Activated CD4-positive, alpha-beta T cell treated with anti-CD3 and anti-CD28 coated beads, Interleukin-2, amount 10 ng/mL, durations not matched to agents 24 days and 14 days (primary cell): Measurements from ENCODE around the gene MSRB1. TPM values are rescaled to one million over a fixed set of nuclear protein-coding genes. Genes with fewer than 3 reads are reported as not detected.
A peak's percentile ranks its signal among the peaks of the same experiment; 100 is the strongest.
"Not testable (repeated sequence)": the region's sequence is repeated elsewhere in the genome, so short reads cannot be mapped to it uniquely, and the experiment has no call there.

Experiments used
- DNase-seq: peaks from one replicate; pipeline ENCODE4 v3.0.0; 2022
- H3K27ac Mint-ChIP-seq: one replicate; pipeline ENCODE4 v1.8.0; 2022; ENCODE audit warnings: mild to moderate bottlenecking, mixed read lengths
- H3K27me3 Mint-ChIP-seq: one replicate; pipeline ENCODE4 v1.8.0; 2022; ENCODE audit warnings: mixed read lengths
- H3K36me3 Mint-ChIP-seq: one replicate; pipeline ENCODE4 v1.8.0; 2022; ENCODE audit warnings: low read depth, mild to moderate bottlenecking, mixed read lengths
- H3K4me1 Mint-ChIP-seq: one replicate; pipeline ENCODE4 v1.8.0; 2021; ENCODE audit warnings: mixed read lengths
- H3K4me3 Mint-ChIP-seq: one replicate; pipeline ENCODE4 v1.8.0; 2022; ENCODE audit warnings: mild to moderate bottlenecking, moderate library complexity, mixed read lengths
- H3K9me3 Mint-ChIP-seq: one replicate; pipeline ENCODE4 v1.8.0; 2021; ENCODE audit warnings: mixed read lengths
- intact Hi-C: fragments of 100-400 bp; cut with micrococcal nuclease; formaldehyde crosslinking; loops from one replicate; pipeline ENCODE4 v1.15.1; 2023
- total RNA-seq: library from RNA; stranded (reverse); gene quantifications from 2 replicates; pipeline ENCODE4 v1.2.3, GENCODE V29; 2022

Gene MSRB1
- total RNA-seq, 1 donor from 2014 or later = 22.8 TPM

DNA sequence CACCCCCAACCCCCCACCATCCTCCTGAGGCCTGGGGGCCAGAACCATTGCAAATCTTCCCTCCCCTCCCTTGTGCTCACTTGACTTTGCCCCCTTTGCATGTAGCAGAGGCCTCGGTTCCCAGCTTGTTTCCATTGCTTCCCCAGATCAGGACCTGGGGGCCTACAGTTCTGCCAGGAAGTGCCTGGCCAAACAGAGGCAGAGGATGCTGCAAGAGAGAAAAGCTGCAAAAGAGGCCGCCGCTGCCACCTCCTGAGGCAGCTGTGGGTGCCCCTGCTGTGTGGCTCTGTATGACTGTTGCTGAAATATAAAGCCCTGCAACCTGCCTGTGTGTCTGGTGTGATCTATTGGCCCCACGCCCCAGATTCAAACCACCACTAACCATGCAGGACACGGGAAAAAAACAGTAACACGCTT is 18.7 kb upstream of the MSRB1 start:
- peak overlapping the region; percentile 63 for H3K27ac Mint-ChIP-seq
- H3K4me3 Mint-ChIP-seq = peak overlapping the region; percentile 68
- H3K36me3 Mint-ChIP-seq = peaks cover 55% of the 10 kb centered on the region
- H3K27me3 Mint-ChIP-seq = no peaks in the 10 kb centered on the region
- peaks cover 35% of the 10 kb centered on the region for H3K4me1 Mint-ChIP-seq
- intact Hi-C loops = no loop called here
- no peak for DNase-seq
- no peaks in the 10 kb centered on the region for H3K9me3 Mint-ChIP-seq

DNA sequence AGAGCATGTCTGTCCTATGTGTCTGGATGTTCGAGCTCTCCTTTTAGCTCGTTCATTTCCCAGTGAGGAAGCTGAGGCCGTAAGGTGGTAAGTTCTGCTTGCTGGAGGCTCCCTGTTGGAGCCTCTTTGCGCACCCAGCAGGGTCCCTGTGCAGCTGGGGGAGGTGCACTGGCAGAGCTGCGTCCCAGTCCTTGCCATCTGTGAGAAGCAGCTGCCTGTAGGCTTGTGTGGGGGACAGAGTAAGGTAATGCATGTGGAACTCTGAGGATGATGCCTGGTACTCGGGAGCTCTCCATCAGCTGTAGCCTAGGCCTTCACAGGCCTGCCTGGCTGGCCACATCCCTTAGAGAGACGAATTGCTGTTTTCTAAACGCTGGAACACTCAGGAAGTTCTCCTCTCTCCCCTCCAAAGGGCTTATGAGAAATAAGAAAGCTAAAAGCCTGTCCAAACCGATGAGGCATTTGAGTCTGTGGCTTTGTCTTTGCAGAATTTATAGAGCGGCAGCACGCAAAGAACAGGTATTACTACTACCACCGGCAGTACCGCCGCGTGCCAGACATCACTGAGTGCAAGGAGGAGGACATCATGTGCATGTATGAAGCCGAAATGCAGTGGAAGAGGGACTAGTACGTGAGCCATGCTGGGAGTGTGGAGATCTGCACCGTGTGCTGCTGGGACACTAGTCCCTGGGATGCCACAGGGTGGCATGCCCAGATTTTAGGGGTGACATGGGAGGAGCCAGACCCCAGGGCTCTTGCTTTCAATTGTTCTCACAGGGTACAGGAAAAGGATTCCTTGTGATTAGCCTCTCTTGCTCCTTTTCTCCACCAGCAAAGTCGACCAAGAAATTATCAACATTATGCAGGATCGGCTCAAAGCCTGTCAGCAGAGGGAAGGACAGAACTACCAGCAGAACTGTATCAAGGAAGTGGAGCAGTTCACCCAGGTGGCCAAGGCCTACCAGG is 17.9 kb upstream of the MSRB1 start:
- Mint-ChIP-seq H3K4me3 (peak overlapping the region; percentile 99), H3K9me3 (no peaks in the 10 kb centered on the region), H3K27me3 (no peaks in the 10 kb centered on the region), H3K36me3 (peaks cover 55% of the 10 kb centered on the region), H3K4me1 (peaks cover 35% of the 10 kb centered on the region), H3K27ac (peak overlapping the region; percentile 96)
- peak; percentile 73 for DNase-seq
- intact Hi-C loops = no loop called here

DNA sequence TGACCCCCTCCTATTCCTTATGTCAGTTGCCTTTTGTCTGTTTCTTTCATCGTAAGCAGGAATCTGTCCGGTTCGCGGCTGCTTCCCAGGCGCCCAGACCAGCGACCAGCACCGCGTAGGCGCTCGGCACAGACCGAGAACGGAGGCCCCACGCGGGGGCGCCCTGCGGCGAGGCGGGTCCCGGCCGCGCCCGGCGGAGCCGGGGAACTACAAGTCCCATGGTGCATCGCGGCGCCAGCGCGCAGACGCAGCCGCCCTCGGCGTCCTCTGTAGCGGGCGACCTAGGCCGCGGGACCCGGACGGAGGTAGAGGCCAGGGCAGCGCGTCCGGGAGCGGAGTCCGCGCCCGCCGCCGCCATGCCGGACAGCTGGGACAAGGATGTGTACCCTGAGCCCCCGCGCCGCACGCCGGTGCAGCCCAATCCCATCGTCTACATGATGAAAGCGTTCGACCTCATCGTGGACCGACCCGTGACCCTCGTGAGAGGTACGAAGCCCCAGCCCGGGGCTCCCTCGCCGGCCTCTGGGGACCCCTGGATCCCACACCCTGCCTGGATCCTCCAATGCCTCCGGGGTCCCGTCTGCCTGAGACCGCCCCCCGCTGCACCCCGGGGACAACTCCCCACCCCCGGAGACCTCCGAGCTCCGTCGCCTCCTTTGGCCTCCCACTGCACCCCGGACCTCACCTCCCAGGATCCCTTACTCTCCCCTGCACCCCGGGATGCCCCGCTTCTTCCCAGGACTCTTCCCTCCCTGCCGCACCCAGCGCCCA is 16.5 kb upstream of the MSRB1 start, which contains the start of gene NDUFB10:
TSS of gene NDUFB10 (plus strand) at position 270 of the 771 bp plus-strand sequence. CDS start at position 357, 87 bp downstream.
- H3K9me3 Mint-ChIP-seq = no peaks in the 10 kb centered on the region
- peaks cover 30% of the 10 kb centered on the region for H3K4me1 Mint-ChIP-seq
- H3K4me3 Mint-ChIP-seq = peak within 1 kb of the TSS; percentile 99
- DNase-seq = peak; percentile 99
- H3K27me3 Mint-ChIP-seq = no peaks in the 10 kb centered on the region
- peak within 1 kb of the TSS; percentile 96 for H3K27ac Mint-ChIP-seq
- peaks cover 45% of the 10 kb centered on the region for H3K36me3 Mint-ChIP-seq
- intact Hi-C loops = loop anchor here (1.0 kb wide), 1 partner anchor 16 kb away; the partner anchor contains the start of gene MSRB1

DNA sequence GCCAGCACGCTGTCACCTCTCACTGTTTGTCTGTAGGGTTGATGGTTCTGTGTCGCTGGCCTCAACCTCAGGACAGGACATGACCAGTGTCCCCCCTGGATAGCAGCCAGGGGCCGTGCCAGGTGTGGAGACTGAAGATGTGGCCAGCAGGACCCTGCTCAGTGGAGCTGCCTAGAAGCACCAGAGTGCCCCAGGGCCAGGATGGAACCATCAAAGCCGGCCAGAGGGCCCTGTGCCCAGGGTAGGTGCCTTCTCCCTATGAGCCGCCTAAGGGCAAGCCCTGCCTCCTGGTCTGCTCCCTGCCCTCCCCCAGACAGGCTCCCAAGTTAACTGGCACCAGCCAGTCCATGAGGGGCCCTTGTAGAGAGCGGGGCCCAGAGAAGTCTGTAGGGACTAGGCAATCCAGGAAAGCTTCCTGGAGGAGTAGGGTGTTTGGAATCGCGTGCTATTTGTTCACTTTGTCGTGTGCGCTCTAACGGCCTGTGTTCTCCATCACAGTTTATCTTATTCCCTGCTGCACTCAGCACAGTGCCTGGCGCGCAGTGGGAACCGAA is 15.8 kb upstream of the MSRB1 start:
- Mint-ChIP-seq H3K36me3 (peaks cover 39% of the 10 kb centered on the region), H3K4me1 (peaks cover 29% of the 10 kb centered on the region), H3K27ac (peak overlapping the region; percentile 96), H3K4me3 (peak overlapping the region; percentile 99), H3K9me3 (no peaks in the 10 kb centered on the region), H3K27me3 (no peaks in the 10 kb centered on the region)
- no peak for DNase-seq
- intact Hi-C loops = loop anchor here (1.0 kb wide), 1 partner anchor 15 kb away; the partner anchor contains the start of gene MSRB1

DNA sequence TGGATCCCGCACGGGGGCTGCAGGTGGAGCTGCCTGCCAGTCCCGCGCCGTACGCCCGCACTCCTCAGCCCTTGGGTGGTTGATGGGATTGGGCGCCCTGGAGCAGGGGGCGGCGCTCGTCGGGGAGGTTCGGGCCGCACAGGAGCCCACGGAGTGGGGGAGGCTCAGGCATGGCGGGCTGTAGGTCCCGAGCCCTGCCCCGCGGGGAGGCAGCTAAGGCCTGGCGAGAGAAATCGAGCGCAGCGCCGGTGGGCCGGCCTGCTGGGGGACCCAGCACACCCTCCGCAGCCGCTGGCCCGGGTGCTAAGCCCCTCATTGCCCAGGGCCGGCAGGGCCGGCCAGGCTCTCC is 15.1 kb upstream of the MSRB1 start:
- H3K36me3 Mint-ChIP-seq = peaks cover 32% of the 10 kb centered on the region
- DNase-seq, H3K9me3 Mint-ChIP-seq, H3K27me3 Mint-ChIP-seq, H3K27ac Mint-ChIP-seq, intact Hi-C loops, H3K4me3 Mint-ChIP-seq: not testable (repeated sequence)
- peaks cover 26% of the 10 kb centered on the region for H3K4me1 Mint-ChIP-seq

DNA sequence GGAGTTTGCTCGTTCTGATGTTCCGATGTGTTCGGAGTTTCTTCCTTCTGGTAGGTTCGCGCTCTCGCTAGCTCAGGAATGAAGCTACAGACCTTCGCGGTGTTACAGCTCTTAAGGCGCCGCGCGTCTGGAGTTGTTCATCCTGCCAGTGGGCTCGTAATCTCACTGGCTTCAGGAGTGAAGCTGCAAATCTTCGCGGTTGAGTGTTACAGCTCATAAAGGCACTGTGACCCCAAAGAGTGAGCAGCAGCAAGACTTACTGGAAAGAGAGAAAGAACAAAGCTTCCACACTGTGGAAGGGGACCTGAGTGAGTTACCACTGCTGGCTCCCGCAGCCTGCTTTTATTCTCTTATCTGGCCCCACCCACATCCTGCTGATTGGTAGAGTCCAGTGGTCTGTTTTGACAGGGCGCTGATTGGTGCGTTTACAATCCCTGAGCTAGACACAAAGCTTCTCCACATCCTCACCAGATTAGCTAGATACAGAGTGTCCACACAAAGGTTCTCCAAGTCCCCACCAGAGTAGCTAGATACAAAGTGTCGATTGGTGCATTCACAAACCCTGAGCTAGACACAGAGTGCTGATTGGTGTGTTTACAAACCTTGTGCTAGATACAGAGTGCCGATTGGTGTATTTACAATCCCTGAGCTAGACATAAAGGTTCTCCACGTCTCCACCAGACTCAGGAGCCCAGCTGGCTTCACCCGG is 14.6 kb upstream of the MSRB1 start:
- intact Hi-C loops, H3K27me3 Mint-ChIP-seq, H3K4me3 Mint-ChIP-seq, H3K9me3 Mint-ChIP-seq, DNase-seq, H3K27ac Mint-ChIP-seq: not testable (repeated sequence)
- H3K36me3 Mint-ChIP-seq = peaks cover 27% of the 10 kb centered on the region
- H3K4me1 Mint-ChIP-seq = peaks cover 27% of the 10 kb centered on the region

DNA sequence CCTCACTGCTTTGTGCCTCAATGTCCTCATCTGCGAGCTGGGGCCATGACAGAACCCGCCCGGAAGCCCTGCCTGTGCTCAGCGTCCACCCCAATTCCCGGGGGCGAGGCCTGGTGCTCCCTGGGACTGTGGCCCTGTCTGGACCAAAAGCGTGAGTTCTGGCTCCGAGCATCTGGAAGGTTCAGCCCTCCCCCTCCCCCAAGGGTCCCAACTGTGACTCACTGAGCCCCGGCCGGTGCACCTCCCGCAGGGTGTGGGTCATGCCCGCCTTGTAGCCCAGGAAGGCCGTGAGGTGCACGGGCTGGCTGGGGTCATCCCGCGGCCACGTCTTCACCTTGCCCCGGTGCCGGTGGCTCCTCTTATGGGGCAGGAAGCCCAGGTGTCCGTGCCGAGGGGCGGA is 10.7 kb upstream of the MSRB1 start:
- Mint-ChIP-seq H3K4me1 (peaks cover 4% of the 10 kb centered on the region), H3K4me3 (no peak overlapping the region), H3K36me3 (no peaks in the 10 kb centered on the region), H3K9me3 (no peaks in the 10 kb centered on the region), H3K27ac (no peak overlapping the region), H3K27me3 (no peaks in the 10 kb centered on the region)
- intact Hi-C loops = no loop called here
- DNase-seq = no peak

DNA sequence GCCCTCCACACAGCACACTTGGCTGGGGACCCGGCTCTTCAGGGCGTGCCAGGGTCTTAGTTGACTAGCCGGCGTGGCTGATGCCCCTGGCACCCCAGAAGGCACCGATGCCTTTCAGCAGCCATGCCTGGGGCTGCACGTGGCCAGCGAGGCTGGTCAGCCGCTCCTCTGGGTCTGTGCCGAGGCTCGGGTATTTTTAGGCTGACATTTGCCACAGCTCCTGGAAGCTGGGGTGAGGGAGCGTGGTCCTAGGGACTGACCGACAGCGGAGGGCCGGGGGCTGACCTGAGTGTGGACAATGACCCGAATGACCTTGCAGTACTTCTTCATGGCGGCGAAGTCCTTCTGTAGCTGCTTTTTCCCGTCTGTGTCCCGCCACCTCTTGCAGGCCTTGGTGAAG is 7.6 kb upstream of the MSRB1 start:
- no peaks in the 10 kb centered on the region for H3K9me3 Mint-ChIP-seq
- H3K27ac Mint-ChIP-seq = no peak overlapping the region
- peaks cover 2% of the 10 kb centered on the region for H3K4me1 Mint-ChIP-seq
- H3K4me3 Mint-ChIP-seq = no peak overlapping the region
- intact Hi-C loops = no loop called here
- H3K27me3 Mint-ChIP-seq = peaks cover 3% of the 10 kb centered on the region
- H3K36me3 Mint-ChIP-seq = no peaks in the 10 kb centered on the region
- DNase-seq = no peak

DNA sequence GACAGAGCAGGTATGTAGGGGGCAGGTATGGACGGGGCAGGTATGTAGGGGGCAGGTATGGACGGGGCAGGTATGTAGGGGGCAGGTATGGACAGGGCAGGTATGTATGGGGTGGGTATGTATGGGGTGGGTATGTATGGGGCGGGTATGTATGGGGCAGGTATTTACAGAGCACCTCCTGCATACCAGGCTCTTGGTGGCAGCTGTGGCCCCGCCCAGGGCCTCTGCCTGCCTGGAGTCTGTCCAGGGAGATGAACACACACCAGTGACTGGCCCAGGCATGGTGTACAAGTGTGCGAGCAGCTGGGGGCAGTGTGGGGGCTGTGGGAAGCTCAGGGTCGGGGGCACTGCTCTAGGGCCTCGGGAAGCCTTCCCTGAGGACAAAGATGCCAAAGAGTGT is 7.0 kb upstream of the MSRB1 start:
- Mint-ChIP-seq H3K4me1 (peaks cover 2% of the 10 kb centered on the region), H3K27me3 (peaks cover 3% of the 10 kb centered on the region), H3K9me3 (no peaks in the 10 kb centered on the region), H3K27ac (no peak overlapping the region), H3K36me3 (no peaks in the 10 kb centered on the region), H3K4me3 (no peak overlapping the region)
- DNase-seq = no peak
- intact Hi-C loops = no loop called here

DNA sequence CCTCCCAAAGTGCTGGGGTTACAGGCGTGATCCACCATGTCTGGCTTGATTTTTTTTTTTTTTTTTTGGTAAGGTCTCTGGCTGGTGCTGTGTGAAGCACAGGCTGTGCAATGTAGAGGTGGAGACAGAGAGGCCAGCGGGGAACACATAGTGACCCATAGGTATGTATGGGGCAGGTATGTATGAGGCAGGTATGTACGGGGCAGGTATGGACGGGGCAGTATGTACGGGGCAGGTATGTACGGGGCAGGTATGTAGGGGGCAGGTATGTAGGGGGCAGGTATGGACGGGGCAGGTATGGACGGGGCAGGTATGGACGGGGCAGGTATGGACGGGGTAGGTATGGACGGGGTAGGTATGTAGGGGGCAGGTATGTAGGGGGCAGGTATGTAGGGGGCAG is 6.5 kb upstream of the MSRB1 start:
- no peak overlapping the region for H3K4me3 Mint-ChIP-seq
- H3K36me3 Mint-ChIP-seq = no peaks in the 10 kb centered on the region
- H3K27ac Mint-ChIP-seq = no peak overlapping the region
- intact Hi-C loops = no loop called here
- DNase-seq = no peak
- peaks cover 3% of the 10 kb centered on the region for H3K27me3 Mint-ChIP-seq
- no peaks in the 10 kb centered on the region for H3K9me3 Mint-ChIP-seq
- peaks cover 3% of the 10 kb centered on the region for H3K4me1 Mint-ChIP-seq

DNA sequence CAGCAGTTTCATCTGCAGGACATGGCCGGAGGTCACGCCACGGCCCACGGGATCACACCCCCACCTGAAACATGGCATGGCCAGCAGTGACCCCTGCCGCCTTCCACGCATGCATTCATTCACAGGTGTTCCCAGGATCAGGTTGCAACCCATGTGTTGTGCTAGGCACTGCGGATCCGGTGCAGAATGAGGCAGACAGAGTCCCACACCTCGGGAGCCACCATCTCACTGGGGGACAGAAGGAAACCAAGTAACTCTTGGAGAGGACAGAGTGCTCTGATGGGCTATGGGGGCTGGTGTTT is 4.3 kb upstream of the MSRB1 start:
- H3K27ac Mint-ChIP-seq = no peak overlapping the region
- DNase-seq = no peak
- H3K4me1 Mint-ChIP-seq = peaks cover 13% of the 10 kb centered on the region
- H3K27me3 Mint-ChIP-seq = peaks cover 3% of the 10 kb centered on the region
- H3K36me3 Mint-ChIP-seq = no peaks in the 10 kb centered on the region
- intact Hi-C loops = no loop called here
- no peak overlapping the region for H3K4me3 Mint-ChIP-seq
- no peaks in the 10 kb centered on the region for H3K9me3 Mint-ChIP-seq

DNA sequence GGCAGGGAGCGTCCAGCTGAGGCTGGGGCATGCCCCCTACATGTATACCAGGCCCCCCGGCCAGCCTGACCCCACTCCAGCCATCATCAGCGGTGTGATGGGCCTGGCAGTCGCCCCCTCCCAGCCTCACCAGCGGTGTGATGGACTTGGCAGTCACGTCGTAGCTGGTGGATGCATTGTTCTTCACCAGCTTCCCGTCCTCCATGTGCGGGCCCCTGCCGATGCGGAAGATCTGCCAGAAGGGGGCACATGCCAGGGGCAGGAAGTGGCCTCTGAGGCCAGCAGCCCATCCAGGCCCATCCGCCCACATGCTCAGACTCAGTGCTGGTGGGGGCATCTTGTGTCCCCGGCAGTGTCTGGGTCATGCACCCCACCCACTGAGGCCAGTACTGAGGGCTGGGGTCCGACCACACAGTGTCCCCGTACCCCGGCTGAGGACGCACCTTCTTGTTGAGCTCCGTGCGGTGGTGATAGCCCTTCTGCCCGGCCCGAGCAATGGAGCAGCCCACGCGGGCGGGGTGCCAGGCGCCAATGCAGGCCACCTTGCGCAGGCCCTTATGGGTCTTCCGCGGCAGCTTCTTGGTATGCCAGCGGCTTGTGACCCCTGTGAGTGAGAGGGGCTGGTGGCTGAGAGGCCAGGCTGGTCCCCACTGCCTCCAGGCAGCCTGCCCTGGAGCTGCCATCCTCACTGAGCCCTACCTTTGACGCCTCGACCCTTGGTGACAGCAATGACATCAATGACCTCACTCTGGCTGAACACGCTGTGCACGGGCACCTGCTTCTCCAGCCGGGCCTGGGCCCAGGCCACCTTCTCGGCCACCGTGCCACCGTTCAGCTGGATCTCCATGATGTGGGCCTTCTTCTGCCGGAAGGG is 3.7 kb upstream of the MSRB1 start:
- Mint-ChIP-seq H3K4me3 (no peak overlapping the region), H3K27ac (no peak overlapping the region), H3K36me3 (no peaks in the 10 kb centered on the region), H3K27me3 (peaks cover 3% of the 10 kb centered on the region), H3K4me1 (peaks cover 18% of the 10 kb centered on the region), H3K9me3 (no peaks in the 10 kb centered on the region)
- DNase-seq = no peak
- intact Hi-C loops = no loop called here
